Measurements from ENCODE around the gene NAB2.

Gene NAB2

DNA sequence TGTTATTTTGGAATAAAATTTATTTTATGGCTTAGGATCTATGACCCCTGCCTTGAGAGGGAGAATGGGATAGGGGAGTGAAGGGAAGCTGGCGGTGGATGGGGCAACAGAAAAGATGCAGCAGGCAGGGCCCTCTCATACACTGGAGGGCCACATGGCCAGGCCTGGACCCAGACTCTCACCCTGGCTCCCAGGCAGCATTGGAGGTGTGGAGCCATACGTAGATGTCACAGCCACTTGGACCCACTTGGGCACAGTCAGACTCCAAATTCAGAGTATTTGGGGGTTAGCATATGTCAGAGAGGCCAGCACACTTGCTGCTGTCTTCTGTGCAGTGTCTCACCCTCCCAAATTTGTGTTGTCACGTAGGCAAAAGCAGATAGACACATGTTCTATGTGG lies 6.5 kb downstream of the NAB2 start:
- H3K9ac ChIP-seq (ENCODE audit: low read length), result no peak overlapping the region

DNA sequence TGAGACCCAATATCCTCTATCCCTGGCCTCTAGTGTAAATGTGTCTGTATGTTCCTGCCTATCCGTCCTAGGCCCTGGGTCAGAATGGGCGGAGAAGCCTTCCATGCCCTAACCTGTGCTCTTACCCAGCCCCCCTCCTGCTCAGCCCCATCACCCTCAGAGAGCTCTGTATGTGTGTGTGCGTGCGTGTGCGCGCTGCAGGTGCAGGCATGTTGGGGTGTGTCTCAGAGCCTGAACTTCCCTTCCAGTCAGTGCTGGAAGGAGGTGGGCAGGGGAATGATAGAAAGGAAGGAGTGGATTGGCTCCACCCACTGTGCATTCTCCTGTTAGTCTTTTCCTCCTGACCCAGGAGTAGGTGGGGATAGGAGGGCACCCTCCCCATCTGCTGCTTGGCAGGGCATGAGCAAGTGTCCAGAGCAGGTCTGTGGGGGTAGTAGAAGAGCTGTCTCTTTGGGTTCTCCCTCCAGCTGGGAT lies 7.2 kb downstream of the NAB2 start:
- Histone ChIP-seq H2AFZ (ENCODE audit: low read depth, low read length, severe bottlenecking) (no peak overlapping the region), H3K79me2 (ENCODE audit: insufficient read depth, low read length) (no peaks in the 10 kb centered on the region), H3K4me3 (ENCODE audit: insufficient read depth, low read length, poor library complexity, severe bottlenecking) (no peak overlapping the region), H3K4me2 (ENCODE audit: low read depth, low read length, poor library complexity, severe bottlenecking) (no peak overlapping the region), H3K36me3 (ENCODE audit: low read length) (peaks cover 3% of the 10 kb centered on the region; the same call in 1 of the 2 replicates), H3K9ac (ENCODE audit: low read length) (no peak overlapping the region), H3F3A (ENCODE audit: insufficient read depth) (peaks cover 33% of the 10 kb centered on the region), H3K9me3 (ENCODE audit: insufficient read depth, low read length) (no peaks in the 10 kb centered on the region), H4K20me1 (ENCODE audit: low read depth, low read length) (no peaks in the 10 kb centered on the region), H3K27me3 (ENCODE audit: low read length) (no peaks in the 10 kb centered on the region), H3K27ac (ENCODE audit: low read depth, low read length) (peak overlapping the region; percentile 74), H3K9me2 (replicated peaks; ENCODE audit: insufficient read depth, low read length) (no peaks in the 10 kb centered on the region)
- TF ChIP-seq, protein P1, sequence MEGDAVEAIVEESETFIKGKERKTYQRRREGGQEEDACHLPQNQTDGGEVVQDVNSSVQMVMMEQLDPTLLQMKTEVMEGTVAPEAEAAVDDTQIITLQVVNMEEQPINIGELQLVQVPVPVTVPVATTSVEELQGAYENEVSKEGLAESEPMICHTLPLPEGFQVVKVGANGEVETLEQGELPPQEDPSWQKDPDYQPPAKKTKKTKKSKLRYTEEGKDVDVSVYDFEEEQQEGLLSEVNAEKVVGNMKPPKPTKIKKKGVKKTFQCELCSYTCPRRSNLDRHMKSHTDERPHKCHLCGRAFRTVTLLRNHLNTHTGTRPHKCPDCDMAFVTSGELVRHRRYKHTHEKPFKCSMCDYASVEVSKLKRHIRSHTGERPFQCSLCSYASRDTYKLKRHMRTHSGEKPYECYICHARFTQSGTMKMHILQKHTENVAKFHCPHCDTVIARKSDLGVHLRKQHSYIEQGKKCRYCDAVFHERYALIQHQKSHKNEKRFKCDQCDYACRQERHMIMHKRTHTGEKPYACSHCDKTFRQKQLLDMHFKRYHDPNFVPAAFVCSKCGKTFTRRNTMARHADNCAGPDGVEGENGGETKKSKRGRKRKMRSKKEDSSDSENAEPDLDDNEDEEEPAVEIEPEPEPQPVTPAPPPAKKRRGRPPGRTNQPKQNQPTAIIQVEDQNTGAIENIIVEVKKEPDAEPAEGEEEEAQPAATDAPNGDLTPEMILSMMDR (IDR thresholded peaks at IDR 0.05; ENCODE audit: insufficient read depth, low read length, poor library complexity, severe bottlenecking), result no peak
- no peak for TF ChIP-seq EZH2phosphoT487 (conservative IDR thresholded peaks at IDR 0.05; ENCODE audit: low read length)

More for the DNA sequence above, 6.5 kb downstream of the NAB2 start:
- H3K4me3 ChIP-seq (ENCODE audit: insufficient read depth, low read length, poor library complexity, severe bottlenecking), result no peak overlapping the region
- no peak overlapping the region for H3K4me2 ChIP-seq (ENCODE audit: low read depth, low read length, poor library complexity, severe bottlenecking)
- TF ChIP-seq EZH2phosphoT487 (conservative IDR thresholded peaks at IDR 0.05; ENCODE audit: low read length), result no peak
- TF ChIP-seq, protein P1 (IDR thresholded peaks at IDR 0.05; ENCODE audit: insufficient read depth, low read length, poor library complexity, severe bottlenecking), result no peak
- H3K27ac ChIP-seq (ENCODE audit: low read depth, low read length), result peak overlapping the region; percentile 74
- H3K9me3 ChIP-seq (ENCODE audit: insufficient read depth, low read length), result no peaks in the 10 kb centered on the region
- no peaks in the 10 kb centered on the region for H3K79me2 ChIP-seq (ENCODE audit: insufficient read depth, low read length)
- peaks cover 33% of the 10 kb centered on the region for H3F3A ChIP-seq (ENCODE audit: insufficient read depth)
- H3K36me3 ChIP-seq (ENCODE audit: low read length), result peaks cover 3% of the 10 kb centered on the region; the same call in 1 of the 2 replicates
- H2AFZ ChIP-seq (ENCODE audit: low read depth, low read length, severe bottlenecking), result no peak overlapping the region
- no peaks in the 10 kb centered on the region for H4K20me1 ChIP-seq (ENCODE audit: low read depth, low read length)
- no peaks in the 10 kb centered on the region for H3K27me3 ChIP-seq (ENCODE audit: low read length)
- H3K9me2 ChIP-seq (replicated peaks; ENCODE audit: insufficient read depth, low read length), result no peaks in the 10 kb centered on the region

DNA sequence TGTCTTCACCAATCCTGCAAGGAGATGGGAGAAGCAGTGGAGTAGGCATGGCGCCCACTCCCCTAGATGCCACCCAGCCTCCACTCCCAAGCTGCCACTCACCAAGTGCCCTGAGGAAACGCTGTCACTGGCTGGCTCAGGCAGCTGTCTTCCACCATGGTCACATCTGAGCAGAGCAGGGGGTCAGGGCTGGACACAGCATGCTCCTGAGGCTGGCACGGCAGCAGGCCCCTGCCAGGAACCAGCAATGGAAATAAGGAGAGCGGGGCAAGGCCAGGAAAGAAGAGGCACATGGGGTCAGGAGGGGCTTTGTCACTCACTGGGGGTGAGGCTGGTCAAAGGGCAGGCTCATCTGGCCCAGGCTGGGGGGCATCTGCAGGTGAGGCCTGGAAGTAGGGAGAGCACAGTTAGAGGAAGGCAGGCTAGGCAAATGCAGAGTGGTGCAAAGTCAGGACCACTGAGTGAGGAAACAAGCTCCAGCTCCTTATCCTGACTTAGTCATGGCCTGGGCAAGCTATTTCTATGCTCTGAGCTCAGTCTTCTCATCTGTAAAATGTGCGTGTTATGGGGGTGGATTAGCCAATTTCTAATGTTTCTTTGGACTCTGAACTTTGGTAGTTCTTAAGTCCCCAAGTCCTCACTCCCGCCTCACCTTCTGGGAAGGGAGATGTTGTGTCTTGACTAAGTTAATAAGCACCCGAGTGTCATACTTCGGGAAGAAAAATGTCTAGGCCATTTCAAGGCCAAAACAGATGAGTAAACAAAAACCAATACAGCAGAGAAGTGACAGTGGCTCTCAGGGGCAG lies 8.0 kb downstream of the NAB2 start:
- H3K36me3 ChIP-seq (ENCODE audit: low read length), result peaks cover 3% of the 10 kb centered on the region; the same call in 1 of the 2 replicates

More for the DNA sequence above, 8.0 kb downstream of the NAB2 start:
- no peak overlapping the region for H3K9ac ChIP-seq (ENCODE audit: low read length)
- H3K9me3 ChIP-seq (ENCODE audit: insufficient read depth, low read length), result no peaks in the 10 kb centered on the region
- H3K9me2 ChIP-seq (replicated peaks; ENCODE audit: insufficient read depth, low read length), result no peaks in the 10 kb centered on the region
- H3F3A ChIP-seq (ENCODE audit: insufficient read depth), result peaks cover 33% of the 10 kb centered on the region
- H4K20me1 ChIP-seq (ENCODE audit: low read depth, low read length), result no peaks in the 10 kb centered on the region
- no peak overlapping the region; the same call in 1 of the 2 replicates for H3K27ac ChIP-seq (ENCODE audit: low read depth, low read length)
- no peak overlapping the region for H3K4me3 ChIP-seq (ENCODE audit: insufficient read depth, low read length, poor library complexity, severe bottlenecking)
- H2AFZ ChIP-seq (ENCODE audit: low read depth, low read length, severe bottlenecking), result no peak overlapping the region
- H3K27me3 ChIP-seq (ENCODE audit: low read length), result no peaks in the 10 kb centered on the region
- no peak for TF ChIP-seq EZH2phosphoT487 (conservative IDR thresholded peaks at IDR 0.05; ENCODE audit: low read length)
- TF ChIP-seq, protein P1 (IDR thresholded peaks at IDR 0.05; ENCODE audit: insufficient read depth, low read length, poor library complexity, severe bottlenecking), result no peak
- no peaks in the 10 kb centered on the region for H3K79me2 ChIP-seq (ENCODE audit: insufficient read depth, low read length)
- H3K4me2 ChIP-seq (ENCODE audit: low read depth, low read length, poor library complexity, severe bottlenecking), result no peak overlapping the region

Measured in SU-DHL-6 (cell line).